Neural progenitor cell (in vitro differentiated cells): ENCODE measurements around the gene MMP12.
"Not testable (repeated sequence)": the region's sequence is repeated elsewhere in the genome, so short reads cannot be mapped to it uniquely, and the experiment has no call there.

Source experiments
- CTCF ChIP-seq: fragments of 200-600 bp; sonication (generic); IDR thresholded peaks from 2 replicates; pipeline ENCODE4 v1.5.1; 2017; ENCODE audit warnings: antibody characterized with exemption, mild to moderate bottlenecking
- EZH2 ChIP-seq: fragments of 200-600 bp; sonication (generic); IDR thresholded peaks from 2 replicates; pipeline ENCODE4 v1.6.1; 2017; ENCODE audit warnings: antibody characterized with exemption, mild to moderate bottlenecking, moderate library complexity
- EZH2phosphoT487 ChIP-seq: fragments of 200-600 bp; sonication (generic); IDR thresholded peaks from 2 replicates; pipeline ENCODE4 v1.6.1; 2017; ENCODE audit warnings: antibody characterized with exemption

GRCh38 chr11:102905848-102906247 is 31.1 kb upstream of the MMP12 start:
- not testable (repeated sequence) for TF ChIP-seq CTCF, EZH2phosphoT487, EZH2
